Erythroblast (primary cell): ENCODE measurements around the gene TEAD4.
A peak's percentile ranks its signal among the peaks of the same experiment; 100 is the strongest.
"Not testable (repeated sequence)": the region's sequence is repeated elsewhere in the genome, so short reads cannot be mapped to it uniquely, and the experiment has no call there.

Experiments used
- DNase-seq, 2 experiments: peaks; one replicate each; lab custom pipeline; 2025; lab: John Stamatoyannopoulos, UW
- GATA1 ChIP-seq: IDR thresholded peaks from 2 replicates; pipeline ENCODE4 v1.6.1; 2011; ENCODE audit warnings: low read depth, mild to moderate bottlenecking, control low read depth, low read length, moderate library complexity
- POLR2A ChIP-seq: IDR thresholded peaks from 2 replicates; pipeline ENCODE4 v1.6.1; 2011; ENCODE audit warnings: mild to moderate bottlenecking, low read length

The TEAD4 gene

DNA sequence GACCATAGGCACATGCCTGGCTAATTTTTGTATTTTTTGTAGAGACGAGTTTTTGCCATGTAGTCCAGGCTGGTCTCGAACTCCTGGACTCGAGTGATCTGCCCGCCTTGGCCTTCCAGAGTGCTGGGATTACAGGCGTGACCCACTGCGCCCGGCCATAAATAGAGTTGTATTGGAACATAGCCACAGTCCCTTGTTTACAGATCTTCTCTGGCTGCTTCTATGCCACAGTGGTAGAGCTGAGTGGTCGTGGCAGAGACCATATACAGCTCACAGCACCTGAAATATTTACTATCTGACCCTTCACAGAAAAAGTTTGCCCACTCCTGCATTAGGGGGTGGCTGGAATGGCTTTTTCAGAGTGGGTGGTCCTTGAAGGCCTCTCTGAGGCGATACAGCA, 90.0 kb downstream of the TEAD4 start:
- DNase-seq = no peak
- TF ChIP-seq GATA1 (no peak), POLR2A (no peak)

DNA sequence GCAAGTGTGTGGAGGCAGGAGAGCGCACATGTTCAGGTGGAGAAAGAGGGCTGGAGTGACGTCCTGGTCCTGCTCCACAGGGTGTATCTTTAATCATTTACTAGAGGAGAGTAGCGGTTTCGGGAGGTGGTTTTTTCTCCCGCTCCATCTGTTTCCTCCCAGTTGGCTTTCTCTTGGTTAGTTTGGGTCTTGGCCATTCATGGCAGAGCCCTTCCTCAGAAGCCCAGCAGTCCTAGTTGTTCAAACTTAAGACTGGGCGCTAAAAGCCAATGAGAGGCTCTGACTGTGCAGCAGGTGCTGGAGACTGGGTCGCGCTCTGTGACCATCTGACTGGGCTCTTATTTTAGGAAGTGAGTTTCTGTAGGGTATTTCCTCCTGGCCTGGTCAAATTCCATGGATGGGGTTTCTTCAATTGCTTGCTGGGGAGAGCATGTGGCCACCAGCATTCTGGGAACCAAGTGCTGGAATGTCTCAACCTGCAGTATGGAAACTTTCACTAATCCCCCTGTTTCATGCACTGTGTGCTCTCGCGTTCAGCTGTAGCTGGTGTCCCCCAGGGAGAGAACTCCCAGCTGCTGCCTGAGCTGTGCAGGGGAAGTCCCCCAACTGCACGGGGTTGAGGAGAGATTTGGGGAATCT, 90.5 kb downstream of the TEAD4 start:
- TF ChIP-seq POLR2A (no peak), GATA1 (no peak)
- DNase-seq = no peak

DNA sequence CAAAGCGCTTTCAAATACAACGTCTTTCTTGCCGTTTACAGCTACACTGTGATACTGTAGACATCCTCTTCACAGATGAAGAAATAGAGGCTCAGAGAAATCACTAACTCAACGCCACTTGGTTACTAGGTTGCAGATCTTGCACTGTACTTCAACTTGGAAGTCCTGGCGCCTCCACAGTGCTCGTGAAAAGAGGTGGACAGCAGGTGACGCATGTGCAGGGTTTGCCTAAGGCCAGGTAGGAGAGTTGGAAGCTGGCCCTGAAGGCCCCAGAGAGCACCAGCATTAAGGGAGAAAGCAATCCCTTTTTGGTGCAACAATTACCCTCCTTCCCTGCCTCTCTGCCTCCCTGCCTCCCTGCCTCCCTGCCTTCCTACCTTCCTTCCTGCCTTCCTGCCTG, 95.2 kb downstream of the TEAD4 start:
- TF ChIP-seq POLR2A (no peak), GATA1 (no peak)
- DNase-seq = no peak

DNA sequence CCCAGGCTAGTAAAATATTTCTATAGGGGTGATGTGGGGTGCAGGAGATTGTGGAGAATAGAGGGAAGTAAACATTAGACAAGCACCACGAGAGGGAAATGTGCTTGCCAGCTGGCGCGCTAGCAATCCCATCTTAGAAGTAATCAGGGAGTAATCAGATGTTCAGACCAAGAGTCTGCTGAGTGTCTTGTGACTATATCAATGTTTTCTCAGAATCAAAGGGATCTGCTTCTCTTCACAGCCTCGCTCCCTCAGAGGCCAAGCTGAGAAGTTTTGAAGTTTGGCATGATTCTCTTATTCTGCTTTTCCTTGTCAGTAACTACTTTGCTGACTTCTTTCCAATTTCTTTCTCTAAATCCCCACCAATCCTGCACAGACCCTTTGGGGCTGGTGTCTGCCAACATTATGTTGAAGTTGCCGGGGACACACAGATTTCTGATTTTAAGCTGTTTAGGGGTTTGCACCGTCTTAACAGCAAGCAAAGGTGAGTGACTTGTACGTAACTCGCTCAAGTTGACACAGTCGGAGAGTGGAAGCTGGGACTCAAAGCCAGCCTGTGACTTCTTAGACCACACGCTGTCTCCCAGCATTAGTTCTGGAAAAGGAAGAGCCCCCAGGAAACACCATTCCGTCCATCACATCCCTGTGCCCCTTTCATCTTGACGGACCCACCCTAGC, 96.0 kb downstream of the TEAD4 start:
- DNase-seq = no peak
- TF ChIP-seq POLR2A (no peak), GATA1 (no peak)

DNA sequence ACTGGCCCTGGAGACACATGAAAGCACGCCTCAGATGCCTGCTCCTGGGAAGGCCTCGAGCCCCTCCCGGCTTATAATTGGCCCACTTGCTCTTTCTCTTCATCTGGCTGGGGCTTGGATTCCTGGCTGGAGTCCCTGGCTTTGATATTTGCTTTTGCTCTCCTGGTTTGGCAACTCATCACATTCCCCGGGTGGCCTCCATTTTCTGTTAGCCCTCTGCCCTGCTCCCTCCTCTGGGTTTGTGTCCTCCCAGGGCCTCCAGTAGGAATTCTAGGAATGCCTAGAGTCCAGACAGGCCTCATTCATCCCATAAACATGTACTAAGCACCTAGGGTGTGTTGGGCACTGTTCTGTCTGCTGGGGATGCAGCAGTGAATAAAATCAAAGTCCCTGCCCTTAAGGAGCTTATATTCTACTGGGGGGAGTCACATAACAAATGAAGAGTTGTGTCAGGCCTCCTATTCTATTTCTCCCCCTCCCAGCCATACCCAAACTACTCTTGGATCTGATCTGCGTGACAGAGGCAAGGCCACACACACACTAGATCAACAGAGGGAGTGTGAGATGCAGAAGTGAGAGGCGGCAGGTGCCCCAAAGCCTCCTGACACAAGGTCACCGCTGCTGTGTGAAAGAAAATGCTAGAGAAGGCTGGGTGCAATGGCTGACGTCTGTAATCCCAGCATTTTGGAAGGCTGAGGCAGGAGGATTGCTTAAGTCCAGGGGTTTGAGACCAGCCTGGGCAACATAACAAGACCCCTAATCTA, 96.7 kb downstream of the TEAD4 start:
- no peak for DNase-seq
- TF ChIP-seq POLR2A (no peak), GATA1 (no peak)

DNA sequence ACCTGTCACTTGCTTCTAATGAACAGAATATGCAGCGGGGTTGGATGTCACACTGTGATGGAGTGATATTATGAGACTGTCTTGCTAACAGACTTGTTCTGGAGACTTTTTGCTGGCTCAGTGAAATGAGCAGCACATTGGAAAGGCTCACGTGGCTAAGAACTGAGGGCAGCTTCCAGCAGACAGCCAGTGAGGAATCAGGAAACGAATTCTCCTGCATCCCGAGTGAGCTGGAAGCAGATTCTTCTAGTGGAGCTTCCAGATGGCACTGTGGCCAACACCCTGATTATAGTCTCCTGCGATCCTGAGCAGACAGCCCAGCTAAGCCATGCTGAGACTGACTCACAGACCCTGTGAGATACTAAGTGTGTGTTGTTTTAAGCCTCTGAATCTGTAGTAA, 101.9 kb downstream of the TEAD4 start:
- DNase-seq = no peak
- TF ChIP-seq GATA1 (no peak), POLR2A (no peak)

DNA sequence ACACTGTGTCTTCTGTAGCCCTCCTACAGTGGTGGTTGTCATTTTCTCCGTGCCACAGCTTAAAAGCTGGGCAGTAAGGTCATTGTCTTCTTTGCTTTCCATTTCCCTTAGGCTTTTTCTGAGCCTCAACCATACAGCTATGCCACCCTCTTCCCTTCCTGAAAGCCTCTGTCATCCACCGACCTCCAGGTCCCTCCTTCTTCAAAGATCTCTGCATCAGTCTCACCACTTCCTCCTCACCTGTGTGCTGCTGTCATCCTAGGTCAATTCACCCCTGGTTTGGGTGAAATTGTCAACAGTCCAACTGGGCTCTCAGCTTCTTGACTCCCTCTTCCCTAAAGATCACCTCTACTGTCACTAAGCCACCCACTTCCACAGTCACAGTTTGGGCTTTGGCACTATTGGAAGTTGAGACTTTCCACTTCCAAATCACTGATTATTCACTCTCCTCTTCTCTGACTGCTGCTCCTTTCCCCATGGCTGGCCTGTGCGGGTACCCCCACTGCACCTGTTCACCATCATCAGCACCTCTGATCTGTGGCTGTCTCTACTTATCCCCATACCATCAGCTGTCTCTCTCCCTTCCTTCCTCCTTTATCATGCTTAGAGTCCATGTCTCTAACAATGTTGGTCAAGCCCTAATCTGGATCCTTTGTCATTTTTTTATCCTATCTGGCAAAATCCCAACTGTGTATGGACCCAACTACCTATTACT, 102.5 kb downstream of the TEAD4 start:
- TF ChIP-seq POLR2A (no peak), GATA1 (no peak)

DNA sequence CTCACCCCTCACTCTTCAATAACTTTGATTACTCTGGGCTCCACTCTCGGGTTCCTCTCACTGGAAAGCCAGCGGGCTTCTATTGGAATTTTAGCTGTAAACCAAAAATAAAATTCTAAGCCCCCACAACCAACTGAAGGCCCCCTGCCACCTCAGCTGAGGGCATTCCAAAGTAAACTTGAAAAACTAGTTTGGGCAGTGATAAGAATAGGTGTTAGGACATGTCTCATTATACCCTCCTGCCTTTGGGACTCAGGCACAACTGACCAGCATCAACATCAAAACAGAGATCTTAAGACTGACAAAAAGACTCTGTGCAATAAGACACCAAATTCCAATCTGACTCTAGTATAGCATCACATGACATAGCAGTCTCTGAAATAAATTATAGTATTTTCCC, 106.1 kb downstream of the TEAD4 start:
- no peak for DNase-seq
- TF ChIP-seq POLR2A (no peak), GATA1 (no peak)

More for the DNA sequence above, 102.5 kb downstream of the TEAD4 start:
- no peak for DNase-seq

DNA sequence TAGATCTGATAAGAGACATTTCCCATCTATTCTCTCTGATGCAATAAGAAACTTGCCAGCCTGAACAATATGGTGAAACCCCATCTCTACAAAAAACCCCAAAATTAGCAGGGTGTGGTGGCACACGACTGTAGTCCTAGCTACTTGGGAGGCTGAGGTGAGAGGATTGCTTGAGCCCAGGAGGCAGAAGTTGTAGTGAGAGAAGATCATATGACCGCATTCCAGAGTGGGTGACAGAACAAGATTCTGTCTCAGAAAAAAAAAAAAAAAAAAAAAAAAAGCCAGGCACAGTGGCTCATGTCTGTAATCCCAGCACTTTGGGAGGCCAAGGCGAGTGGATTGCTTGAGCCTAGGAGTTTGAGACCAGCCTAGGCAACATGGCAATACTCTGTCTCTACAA, 106.6 kb downstream of the TEAD4 start:
- not testable (repeated sequence) for DNase-seq

DNA sequence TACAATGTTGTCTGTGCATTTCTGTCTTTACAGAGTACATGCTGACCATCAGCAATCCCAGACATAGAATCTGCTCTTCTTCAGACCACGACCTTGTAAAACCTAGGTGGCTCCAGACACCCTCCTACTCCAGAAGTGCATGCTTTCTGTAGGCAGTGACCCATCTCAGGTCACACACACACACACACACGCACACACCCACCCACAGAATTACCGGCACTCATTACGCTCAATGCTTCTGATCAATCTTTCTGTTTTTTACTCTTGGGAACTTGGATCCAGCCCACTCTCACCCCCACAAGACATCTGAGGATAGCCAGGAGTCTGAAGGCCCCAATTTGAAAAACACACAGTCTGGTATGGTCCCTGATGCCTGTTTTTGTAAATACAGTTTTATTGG, 110.5 kb downstream of the TEAD4 start:
- no peak for DNase-seq
- TF ChIP-seq GATA1 (no peak), POLR2A (no peak)

DNA sequence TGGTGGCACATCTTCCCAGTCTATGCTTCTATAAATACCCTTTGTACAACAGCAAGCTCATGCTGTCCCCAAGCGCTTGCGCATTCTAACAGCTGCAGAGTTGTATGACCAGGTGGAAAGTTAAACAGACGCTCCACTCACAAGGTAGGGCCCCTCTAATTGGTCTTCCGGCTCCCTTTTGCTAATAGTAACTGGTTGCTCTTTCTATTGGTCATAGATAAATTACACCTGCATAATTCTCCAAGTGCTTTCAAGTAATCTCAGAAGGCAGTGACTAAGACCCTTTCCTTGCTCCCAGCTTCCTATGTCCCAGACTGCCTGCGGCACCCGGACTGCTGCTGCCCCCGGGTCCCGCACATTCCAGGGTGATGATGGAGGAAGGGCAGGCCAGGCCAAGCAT, 111.9 kb downstream of the TEAD4 start:
- TF ChIP-seq POLR2A = no peak
- TF ChIP-seq GATA1 = no peak
- no peak for DNase-seq

DNA sequence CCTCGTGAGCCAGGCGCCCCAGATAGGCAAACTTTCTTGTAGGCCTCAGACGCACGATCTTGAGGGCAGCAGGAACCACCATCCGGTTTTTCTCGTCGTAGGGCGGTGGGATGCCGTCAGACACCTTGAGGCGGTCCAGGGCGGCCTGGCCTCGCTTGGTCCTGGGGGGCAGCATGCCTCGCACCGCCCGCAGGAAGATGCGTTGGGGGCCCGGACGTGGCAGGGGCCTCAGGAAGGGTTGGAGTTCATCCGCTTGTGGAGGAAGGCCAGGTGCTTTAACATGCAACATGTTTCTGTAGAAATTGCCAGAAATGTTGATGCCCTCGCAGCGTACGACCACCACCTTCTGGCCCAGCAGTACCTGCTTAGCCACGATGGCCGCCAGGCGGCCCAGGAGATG, 112.5 kb downstream of the TEAD4 start:
- TF ChIP-seq POLR2A (no peak), GATA1 (no peak)
- DNase-seq = no peak

DNA sequence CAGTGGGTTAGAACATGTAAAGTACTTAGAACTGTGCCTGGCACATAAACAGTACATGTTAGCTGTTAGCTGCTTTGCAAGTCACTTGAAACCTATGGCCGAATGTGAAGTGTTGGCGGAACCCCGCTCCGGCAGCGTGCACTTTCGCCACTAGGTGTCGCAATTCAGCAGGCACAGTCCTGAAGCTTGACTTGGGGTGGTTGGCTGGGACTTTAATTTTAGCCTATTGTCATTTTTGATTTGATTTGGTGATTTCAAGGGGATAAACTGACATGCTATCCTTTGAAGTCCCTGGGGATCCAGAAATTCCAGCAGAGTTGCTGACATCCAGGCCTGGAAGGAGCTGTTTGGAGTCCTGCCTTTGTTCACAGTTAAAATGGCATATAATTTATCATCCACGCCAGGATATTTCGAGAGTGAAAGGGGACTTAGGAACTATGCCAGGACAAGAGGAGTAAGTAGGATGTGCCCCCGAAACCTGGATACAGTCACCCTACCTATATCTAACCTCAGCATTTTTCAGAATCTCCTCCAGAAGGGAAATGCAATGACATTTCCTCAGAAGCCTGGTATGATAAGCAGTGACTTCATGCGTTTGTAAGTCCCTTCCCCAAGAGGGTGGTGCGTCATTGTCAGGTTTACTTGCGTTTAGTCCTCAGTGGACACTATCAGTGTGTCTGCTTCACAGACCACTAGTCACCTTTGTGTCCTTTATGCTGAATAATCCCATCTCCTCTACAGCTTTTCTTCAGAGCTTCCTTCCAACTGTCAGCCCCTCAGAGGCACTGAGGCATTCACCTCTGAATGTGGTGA, 114.4 kb downstream of the TEAD4 start:
- TF ChIP-seq GATA1 (no peak), POLR2A (no peak)

More for the DNA sequence above, 114.4 kb downstream of the TEAD4 start:
- peak; percentile 79 to 86 for DNase-seq
